Gastroesophageal sphincter (tissue), 3 donors: ENCODE measurements around the gene HS3ST4.

ENCODE experiments used
- CTCF ChIP-seq, 4 experiments: fragments of 200-600 bp in 2 of 4; fragments of 450-650 bp in 2 of 4; sonication (generic) in 1 of 4; IDR thresholded peaks; one replicate each; pipeline ENCODE4 v1.5.1; 2017 to 2019; ENCODE audit warnings: antibody characterized with exemption in 4 of 4, mild to moderate bottlenecking in 2 of 4, moderate library complexity in 2 of 4
- POLR2A ChIP-seq, 2 donors: fragments of 450-650 bp; IDR thresholded peaks; one replicate each; pipeline ENCODE4 v1.6.1; 2017; ENCODE audit warnings: antibody characterized with exemption in 2 of 2, mild to moderate bottlenecking in 2 of 2, moderate library complexity in 1 of 2

GRCh38 chr16:25916037-25916436 lies 224.3 kb downstream of the HS3ST4 start:
- TF ChIP-seq CTCF (IDR thresholded peaks at IDR 0.05) (no peak), POLR2A (IDR thresholded peaks at IDR 0.05) (no peak)
